ENCODE data around the gene SLC35F4.

The SLC35F4 gene

GRCh38 chr14:57848353-57848752, 17.5 kb downstream of the SLC35F4 start:
- DNase-seq (ENCODE audit: low read depth): no peak

GRCh38 chr14:57847706-57848105, 18.2 kb downstream of the SLC35F4 start:
- DNase-seq (ENCODE audit: low read depth): no peak

GRCh38 chr14:57847096-57847495, 18.8 kb downstream of the SLC35F4 start:
- no peak for DNase-seq (ENCODE audit: low read depth)

- DNase-seq (ENCODE audit: low read depth): no peak
Observed at GRCh38 chr14:57846596-57846995, 19.3 kb downstream of the SLC35F4 start.

- no peak for DNase-seq (ENCODE audit: low read depth)
Observed at GRCh38 chr14:57845802-57846531, 19.9 kb downstream of the SLC35F4 start.

GRCh38 chr14:57845316-57845715, 20.6 kb downstream of the SLC35F4 start:
- DNase-seq (ENCODE audit: low read depth): no peak

GRCh38 chr14:57837267-57837666, 28.6 kb downstream of the SLC35F4 start:
- DNase-seq (ENCODE audit: low read depth): no peak

GRCh38 chr14:57835766-57836165, 30.1 kb downstream of the SLC35F4 start:
- no peak for DNase-seq (ENCODE audit: low read depth)

GRCh38 chr14:57834961-57835360, 30.9 kb downstream of the SLC35F4 start:
- no peak for DNase-seq (ENCODE audit: low read depth)

GRCh38 chr14:57834001-57834598, 31.8 kb downstream of the SLC35F4 start:
- no peak for DNase-seq (ENCODE audit: low read depth)

GRCh38 chr14:57833323-57833722, 32.6 kb downstream of the SLC35F4 start:
- no peak for DNase-seq (ENCODE audit: low read depth)

GRCh38 chr14:57831981-57832380, 33.9 kb downstream of the SLC35F4 start:
- DNase-seq (ENCODE audit: low read depth): no peak

- DNase-seq (ENCODE audit: low read depth): no peak
Observed at GRCh38 chr14:57828713-57829112, 37.2 kb downstream of the SLC35F4 start.

GRCh38 chr14:57823015-57823660, 42.8 kb downstream of the SLC35F4 start:
- DNase-seq (ENCODE audit: low read depth): no peak

- DNase-seq (ENCODE audit: low read depth): no peak
Observed at GRCh38 chr14:57822081-57822480, 43.8 kb downstream of the SLC35F4 start.

- no peak for DNase-seq (ENCODE audit: low read depth)
Observed at GRCh38 chr14:57820581-57820980, 45.3 kb downstream of the SLC35F4 start.

- DNase-seq (ENCODE audit: low read depth): no peak
Observed at GRCh38 chr14:57818511-57818910, 47.4 kb downstream of the SLC35F4 start.

GRCh38 chr14:57816568-57817284, 49.2 kb downstream of the SLC35F4 start:
- no peak for DNase-seq (ENCODE audit: low read depth)

GRCh38 chr14:57814726-57815125, 51.2 kb downstream of the SLC35F4 start:
- DNase-seq (ENCODE audit: low read depth): no peak

GRCh38 chr14:57812741-57813140, 53.2 kb downstream of the SLC35F4 start:
- no peak for DNase-seq (ENCODE audit: low read depth)

GRCh38 chr14:57811998-57812546, 53.8 kb downstream of the SLC35F4 start:
- DNase-seq (ENCODE audit: low read depth): no peak

GRCh38 chr14:57809808-57810207, 56.1 kb downstream of the SLC35F4 start:
- DNase-seq (ENCODE audit: low read depth): no peak

All from activated T-helper 9 cell treated with anti-CD3 and anti-CD28 coated beads, Interleukin-2, amount 50 U/mL, for 16 hours (primary cell).